Activated naive CD8-positive, alpha-beta T cell treated with anti-CD3 and anti-CD28 coated beads, Interleukin-2, amount 10 ng/mL, durations not matched to agents 7 days and 5 days (primary cell): Measurements from ENCODE around the gene CA5A. TPM values are rescaled to one million over a fixed set of nuclear protein-coding genes. Genes with fewer than 3 reads are reported as not detected.
"Not testable (repeated sequence)": the region's sequence is repeated elsewhere in the genome, so short reads cannot be mapped to it uniquely, and the experiment has no call there.

Experiments
- ATAC-seq: fragments of 150-1000 bp; cut with Tn5 transposase; one replicate; pipeline ENCODE4 v1.10.0; 2021; ENCODE audit warnings: low read depth, moderate library complexity
- POLR2A ChIA-PET: fragments of 350-600 bp; sonication (Branson Sonifier 250); formaldehyde crosslinking; loops from one replicate; lab custom pipeline; 2021; ENCODE audit warnings: antibody characterized with exemption; lab: Charles Lee
- DNase-seq: peaks from one replicate; pipeline ENCODE4 v3.0.0; 2021
- H3K27ac Mint-ChIP-seq: one replicate; pipeline ENCODE4 v1.8.0; 2022; ENCODE audit warnings: mild to moderate bottlenecking, mixed read lengths
- H3K27me3 Mint-ChIP-seq: one replicate; pipeline ENCODE4 v1.8.0; 2022; ENCODE audit warnings: mild to moderate bottlenecking, moderate library complexity, mixed read lengths
- H3K36me3 Mint-ChIP-seq: one replicate; pipeline ENCODE4 v1.8.0; 2021; ENCODE audit warnings: mild to moderate bottlenecking, mixed read lengths
- H3K4me1 Mint-ChIP-seq: one replicate; pipeline ENCODE4 v1.8.0; 2021; ENCODE audit warnings: mixed read lengths
- H3K4me3 Mint-ChIP-seq: one replicate; pipeline ENCODE4 v1.8.0; 2022; ENCODE audit warnings: mild to moderate bottlenecking, moderate library complexity, mixed read lengths
- H3K9me3 Mint-ChIP-seq: one replicate; pipeline ENCODE4 v1.8.0; 2021; ENCODE audit warnings: mixed read lengths
- total RNA-seq, 2 experiments: library from RNA; stranded (reverse); gene quantifications; one replicate each; pipeline ENCODE4 v1.2.3, GENCODE V29; 2021

Gene CA5A
- total RNA-seq, 2 experiments from 2014 or later = not detected

DNA sequence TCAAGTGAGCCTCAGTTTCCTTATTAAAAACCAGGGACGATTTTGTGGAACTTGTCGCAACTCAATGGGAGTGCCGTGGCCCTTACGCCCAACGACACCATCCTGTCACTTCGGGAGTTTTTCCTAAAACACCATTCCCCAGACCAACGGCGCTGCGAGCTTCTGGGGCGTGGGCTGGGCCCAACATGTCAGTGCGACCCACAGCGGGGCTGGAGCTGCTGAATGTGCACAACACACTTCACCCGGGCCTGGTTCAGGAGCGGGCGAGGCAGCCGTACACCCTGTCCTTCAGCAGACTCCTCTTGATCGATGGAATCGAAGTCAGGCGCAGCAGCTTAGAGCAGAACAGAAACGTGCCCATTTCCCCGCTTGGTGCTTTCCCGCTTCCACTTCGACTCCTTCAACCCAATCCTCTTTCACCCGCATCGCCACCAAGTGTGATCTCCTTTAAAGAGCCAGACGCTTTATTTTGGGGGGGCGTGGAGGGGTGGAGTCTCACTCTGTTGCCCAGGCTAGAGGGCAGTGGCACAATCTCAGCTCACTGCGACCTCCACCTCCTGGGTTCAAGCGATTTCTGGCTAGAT lies 53.8 kb downstream of the CA5A start:
- H3K36me3 Mint-ChIP-seq = no peaks in the 10 kb centered on the region
- H3K4me1 Mint-ChIP-seq = peaks cover 6% of the 10 kb centered on the region
- DNase-seq (no peak), ATAC-seq (no peak)
- H3K27ac Mint-ChIP-seq = no peak overlapping the region
- POLR2A ChIA-PET = no interaction called here
- H3K4me3 Mint-ChIP-seq = no peak overlapping the region
- H3K27me3 Mint-ChIP-seq = peaks cover 16% of the 10 kb centered on the region
- H3K9me3 Mint-ChIP-seq = peaks cover 7% of the 10 kb centered on the region

DNA sequence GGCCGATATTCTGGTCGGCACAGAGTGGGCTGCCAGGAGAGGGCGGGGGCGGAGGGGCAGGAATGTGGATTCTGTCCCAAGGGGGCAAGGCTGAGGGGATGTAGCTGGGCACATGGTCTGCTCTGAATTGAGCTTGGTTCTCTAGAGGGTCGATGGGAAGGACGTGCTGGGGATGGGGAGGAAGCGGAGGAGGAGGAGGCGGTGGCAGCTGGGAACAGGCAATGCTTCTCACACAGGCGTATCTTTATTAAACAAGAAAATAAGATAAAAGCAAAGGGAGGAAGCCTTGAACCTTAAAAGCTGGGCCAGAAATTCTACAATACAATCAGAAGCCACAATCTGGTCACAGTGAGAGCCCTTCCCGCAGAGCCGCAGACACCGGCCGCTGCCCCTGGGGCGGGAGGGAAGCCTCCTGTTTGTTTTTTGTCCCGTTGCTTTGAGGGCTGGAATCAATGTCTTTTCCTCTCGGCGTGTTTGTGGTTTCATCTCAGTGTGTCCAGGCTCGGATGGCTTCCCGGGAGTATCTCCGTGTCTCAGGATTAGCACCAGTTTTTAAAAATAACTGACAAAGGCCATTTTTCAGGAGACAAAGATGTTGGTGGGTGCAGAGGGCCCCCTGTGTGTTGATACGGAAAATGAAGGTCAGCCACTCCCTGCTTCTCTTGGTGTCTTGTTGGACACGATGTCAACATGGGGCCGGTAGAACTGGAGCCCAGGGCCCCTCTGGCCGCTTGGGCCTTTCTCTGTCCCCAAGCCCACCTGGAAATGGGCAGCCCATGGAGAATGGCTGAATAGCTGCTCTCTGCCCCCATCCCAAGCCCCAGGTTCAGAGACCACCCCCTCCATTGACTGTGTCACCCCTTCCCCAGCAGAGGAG lies 54.8 kb downstream of the CA5A start:
- Mint-ChIP-seq H3K27me3 (peaks cover 16% of the 10 kb centered on the region), H3K36me3 (no peaks in the 10 kb centered on the region), H3K27ac (no peak overlapping the region), H3K4me3 (no peak overlapping the region), H3K9me3 (peaks cover 7% of the 10 kb centered on the region), H3K4me1 (peaks cover 7% of the 10 kb centered on the region)
- DNase-seq (no peak), ATAC-seq (no peak)
- POLR2A ChIA-PET = no interaction called here

DNA sequence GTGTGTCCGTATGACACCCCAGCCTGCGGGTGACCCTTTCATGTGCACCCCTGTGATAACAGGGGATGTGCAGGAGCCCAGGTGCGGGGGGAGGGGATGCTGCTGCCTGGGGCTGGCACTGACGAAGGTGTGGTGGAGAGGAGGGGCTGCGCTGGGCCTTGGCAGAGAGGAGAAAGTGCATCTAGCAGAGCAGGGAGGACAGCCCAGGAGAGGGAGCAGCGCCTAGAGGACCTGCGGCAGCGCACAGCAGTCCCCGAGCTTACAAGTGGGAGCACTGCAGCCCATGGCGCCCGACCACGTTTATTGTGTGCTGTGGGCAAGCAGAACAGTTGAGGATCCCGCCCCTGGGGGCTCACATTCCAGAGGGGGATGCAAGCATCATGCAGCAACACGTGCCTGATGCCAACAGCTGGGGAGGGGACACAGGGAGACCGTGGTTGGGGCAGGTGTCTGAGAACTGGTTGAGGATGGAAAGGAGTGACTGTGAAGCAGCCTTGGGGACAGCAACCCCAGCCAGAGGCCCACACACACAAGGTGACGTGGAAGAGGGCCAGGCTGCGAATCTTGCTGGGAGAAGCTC lies 56.1 kb downstream of the CA5A start:
- DNase-seq = no peak
- H3K36me3 Mint-ChIP-seq = no peaks in the 10 kb centered on the region
- H3K4me3 Mint-ChIP-seq = no peak overlapping the region
- H3K9me3 Mint-ChIP-seq = peaks cover 7% of the 10 kb centered on the region
- peaks cover 13% of the 10 kb centered on the region for H3K27me3 Mint-ChIP-seq
- no peak overlapping the region for H3K27ac Mint-ChIP-seq
- POLR2A ChIA-PET = no interaction called here
- no peak for ATAC-seq
- peaks cover 11% of the 10 kb centered on the region for H3K4me1 Mint-ChIP-seq

DNA sequence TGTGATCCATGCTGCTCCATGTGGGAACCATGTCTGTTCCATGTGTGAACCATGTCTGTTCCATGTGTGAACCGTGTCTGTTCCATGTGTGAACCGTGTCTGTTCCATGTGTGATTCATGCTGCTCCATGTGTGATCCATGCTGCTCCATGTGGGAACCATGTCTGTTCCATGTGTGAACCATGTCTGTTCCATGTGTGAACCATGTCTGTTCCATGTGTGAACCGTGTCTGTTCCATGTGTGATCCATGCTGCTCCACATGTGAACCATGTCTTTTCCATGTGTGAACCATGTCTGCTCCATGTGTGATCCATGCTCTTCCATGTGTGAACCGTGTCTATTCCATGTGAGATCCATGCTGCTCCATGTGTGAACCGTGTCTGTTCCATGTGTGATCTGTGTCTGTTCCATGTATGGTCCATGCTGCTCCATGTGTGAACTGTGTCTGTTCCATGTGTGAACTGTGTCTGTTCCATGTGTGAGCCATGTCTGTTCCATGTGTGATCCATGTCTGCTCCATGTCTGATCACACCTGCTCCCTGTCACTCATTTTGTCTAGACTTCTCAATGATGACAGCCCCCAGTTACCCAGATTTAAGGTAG lies 56.8 kb downstream of the CA5A start:
- H3K4me3 Mint-ChIP-seq, ATAC-seq, H3K9me3 Mint-ChIP-seq, H3K27ac Mint-ChIP-seq, H3K36me3 Mint-ChIP-seq, POLR2A ChIA-PET, DNase-seq: not testable (repeated sequence)
- peaks cover 13% of the 10 kb centered on the region for H3K27me3 Mint-ChIP-seq
- H3K4me1 Mint-ChIP-seq = peaks cover 16% of the 10 kb centered on the region

DNA sequence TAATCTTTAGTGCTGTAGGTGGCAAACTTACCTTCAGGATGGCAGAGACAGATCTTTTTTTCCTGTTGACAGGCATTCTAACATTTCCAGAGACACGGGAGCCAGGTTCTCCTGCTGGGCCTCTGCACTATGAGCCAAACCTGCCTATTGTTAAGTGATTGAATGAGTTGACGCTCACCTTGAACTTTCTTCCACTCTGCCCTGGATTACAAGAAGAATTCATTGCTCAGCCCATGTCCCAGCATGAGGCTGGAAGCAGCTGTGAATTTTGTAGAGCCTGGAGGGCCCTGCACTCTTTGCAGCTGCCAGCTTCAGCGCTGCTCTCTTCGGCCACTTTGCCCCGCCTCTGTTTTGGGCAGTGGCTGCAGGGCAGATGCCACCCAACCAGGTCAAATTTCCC lies 57.6 kb downstream of the CA5A start:
- no peak overlapping the region for H3K27ac Mint-ChIP-seq
- peaks cover 7% of the 10 kb centered on the region for H3K9me3 Mint-ChIP-seq
- no peaks in the 10 kb centered on the region for H3K36me3 Mint-ChIP-seq
- peaks cover 13% of the 10 kb centered on the region for H3K27me3 Mint-ChIP-seq
- POLR2A ChIA-PET = no interaction called here
- ATAC-seq (no peak), DNase-seq (no peak)
- peaks cover 18% of the 10 kb centered on the region for H3K4me1 Mint-ChIP-seq
- H3K4me3 Mint-ChIP-seq = no peak overlapping the region

DNA sequence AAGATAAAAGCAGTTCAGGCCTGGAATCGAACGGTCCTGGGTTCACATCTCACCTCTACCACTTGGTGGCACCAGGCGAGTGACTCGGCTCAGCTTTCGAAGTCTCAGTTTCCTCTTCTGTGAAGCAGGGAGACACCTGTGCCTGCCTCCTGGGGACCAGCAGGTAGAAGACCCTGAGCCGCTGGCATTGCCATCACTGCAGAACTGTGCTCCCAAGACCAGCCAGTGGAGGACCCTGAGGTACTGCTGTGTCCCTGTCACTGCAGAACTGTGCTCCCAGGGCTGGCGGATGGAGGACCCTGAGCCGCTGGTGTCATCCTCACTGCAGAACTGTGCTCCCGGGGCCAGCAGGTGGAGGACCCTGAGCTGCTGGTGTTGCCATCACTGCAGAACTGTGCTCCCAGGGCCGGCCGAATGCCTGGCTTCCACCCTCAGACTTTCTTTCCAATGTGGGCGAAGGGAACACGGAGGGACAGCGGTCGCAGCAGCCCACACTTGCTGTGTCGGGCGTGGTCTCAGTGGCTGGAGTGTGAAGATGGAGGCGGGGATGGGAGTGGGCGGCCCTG lies 58.3 kb downstream of the CA5A start:
- no peak for DNase-seq
- Mint-ChIP-seq H3K27me3 (peaks cover 13% of the 10 kb centered on the region), H3K9me3 (peaks cover 7% of the 10 kb centered on the region), H3K4me1 (peaks cover 20% of the 10 kb centered on the region), H3K36me3 (no peaks in the 10 kb centered on the region), H3K4me3 (no peak overlapping the region), H3K27ac (no peak overlapping the region)
- ATAC-seq = peak; percentile 38
- POLR2A ChIA-PET = no interaction called here

DNA sequence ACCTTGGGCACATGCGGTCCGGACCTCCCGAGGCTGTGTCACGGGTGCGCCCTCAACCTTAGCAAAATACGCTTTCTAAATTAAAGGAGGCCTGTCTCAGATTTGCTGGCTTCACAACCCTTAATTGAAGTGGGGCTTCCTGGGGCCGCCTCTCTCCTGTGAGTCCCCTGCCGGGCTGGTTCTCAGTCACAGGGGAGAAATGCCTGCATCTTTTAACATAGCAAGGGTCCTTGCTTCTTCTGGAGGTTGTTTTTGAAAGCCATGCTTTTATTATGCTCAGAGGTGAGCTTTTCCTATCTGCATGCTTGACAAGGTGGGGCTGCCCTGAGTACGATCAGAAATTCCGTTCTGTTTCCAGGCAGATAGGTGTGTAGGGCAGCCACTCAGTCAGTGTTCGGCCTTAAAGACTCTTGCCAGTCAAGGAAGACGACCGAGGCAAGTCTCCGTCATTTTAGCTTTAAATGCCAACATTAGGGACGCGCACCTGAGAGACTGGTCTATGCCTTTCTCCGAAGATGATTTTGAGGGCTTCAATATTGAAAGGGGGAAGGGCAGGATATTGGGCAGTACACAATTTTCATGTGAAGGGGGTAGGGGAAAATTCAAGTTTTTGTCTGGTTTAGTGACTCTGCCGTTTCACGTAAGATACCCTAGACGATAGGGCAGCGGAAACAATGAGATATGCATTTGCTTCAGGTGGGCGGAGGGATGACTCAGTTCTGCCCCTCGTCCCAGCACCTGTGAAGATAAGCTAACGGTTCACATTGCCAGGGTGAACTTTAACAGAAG lies 61.5 kb downstream of the CA5A start:
- peaks cover 32% of the 10 kb centered on the region for H3K4me1 Mint-ChIP-seq
- peaks cover 1% of the 10 kb centered on the region for H3K27me3 Mint-ChIP-seq

DNA sequence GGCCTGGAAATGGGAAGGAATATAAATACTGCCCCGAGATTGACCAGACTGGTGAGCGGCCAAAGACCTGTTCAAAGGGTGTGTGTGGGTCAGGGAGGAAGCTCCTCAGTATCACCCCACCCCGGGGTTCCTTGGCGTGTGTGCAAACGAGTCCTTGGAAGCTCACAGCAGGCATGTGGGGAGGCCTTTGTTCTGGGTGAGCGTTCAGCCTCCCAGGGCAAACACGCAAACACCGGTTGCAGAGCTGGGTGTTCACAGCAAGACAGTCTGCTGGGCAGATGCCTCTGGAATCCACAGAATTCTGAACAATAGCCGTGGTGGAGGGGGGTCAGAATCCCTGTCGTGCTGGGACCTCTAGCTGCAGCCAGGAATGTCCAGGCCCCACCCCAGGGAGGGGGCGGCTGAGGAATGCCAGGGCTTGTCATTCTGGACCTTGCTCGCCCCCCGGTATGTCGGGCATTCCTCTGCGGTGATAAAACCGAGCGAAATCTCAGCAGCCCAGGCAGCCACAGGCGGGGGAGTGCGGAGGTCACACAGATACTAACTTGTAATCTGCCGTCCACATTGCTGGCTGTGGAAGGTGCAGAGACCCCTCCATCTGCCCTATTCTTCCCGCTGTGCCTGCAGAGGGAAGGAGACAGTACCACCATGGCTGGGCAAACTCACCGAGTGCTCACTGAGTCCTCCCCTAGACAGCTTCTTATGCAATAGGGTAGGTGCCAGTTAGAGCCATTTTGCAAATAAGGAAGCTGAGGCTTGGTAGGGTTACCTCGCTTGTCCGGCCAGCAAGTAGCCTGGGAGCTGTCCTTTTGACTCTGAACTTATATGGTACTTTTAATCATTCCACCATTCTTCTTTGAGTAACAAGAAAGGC lies 65.7 kb downstream of the CA5A start:
- Mint-ChIP-seq H3K4me3 (peak overlapping the region; percentile 56), H3K36me3 (peaks cover 17% of the 10 kb centered on the region), H3K27ac (peak overlapping the region; percentile 83), H3K4me1 (peaks cover 44% of the 10 kb centered on the region)
- H3K27me3 Mint-ChIP-seq, ATAC-seq, H3K9me3 Mint-ChIP-seq, DNase-seq: not testable (repeated sequence)
- POLR2A ChIA-PET = interaction anchor here (0.7 to 9.2 kb wide), 11 partner anchors 18 to 107 kb away, joined by 3 to 191 read pairs (median 11); partner anchors contain the start of gene KLHDC4

More for the DNA sequence above, 61.5 kb downstream of the CA5A start:
- Mint-ChIP-seq H3K27ac (peak overlapping the region; percentile 72), H3K9me3 (peaks cover 6% of the 10 kb centered on the region), H3K36me3 (no peaks in the 10 kb centered on the region), H3K4me3 (peak overlapping the region; percentile 65)
- peak; percentile 52 for ATAC-seq
- no peak for DNase-seq
- POLR2A ChIA-PET = interaction anchor here (0.7 to 2.1 kb wide), 6 partner anchors 21 to 109 kb away, joined by 3 to 10 read pairs (median 5); partner anchors contain the start of genes BANP and KLHDC4

DNA sequence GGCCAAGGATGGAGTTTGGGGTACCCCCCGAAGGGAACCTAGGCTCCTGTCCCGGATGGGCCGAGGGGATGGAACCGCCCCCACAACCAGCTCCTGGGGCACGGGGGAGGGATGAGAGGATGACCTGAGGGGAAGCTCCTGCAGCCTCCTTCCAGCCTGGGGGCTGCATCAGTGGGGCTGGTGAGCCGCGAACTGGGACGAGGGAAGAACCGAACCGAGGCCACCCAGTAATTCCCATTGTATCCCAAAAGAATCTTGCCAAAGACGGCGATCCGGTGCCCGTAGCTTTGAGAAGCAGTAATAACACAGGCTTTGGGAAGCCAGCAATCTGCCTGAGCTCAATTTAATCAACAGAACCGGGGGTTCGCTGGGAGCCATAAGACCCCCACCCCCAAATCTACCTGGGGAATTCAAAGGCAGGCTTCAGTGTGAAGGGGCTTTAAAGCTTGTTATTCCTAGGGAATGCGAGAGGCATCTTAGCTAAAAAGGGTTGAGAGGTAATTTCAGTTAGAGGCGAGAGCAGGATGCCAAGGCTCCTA lies 66.4 kb downstream of the CA5A start:
- Mint-ChIP-seq H3K4me1 (peaks cover 45% of the 10 kb centered on the region), H3K4me3 (peak overlapping the region; percentile 56), H3K27ac (peak overlapping the region; percentile 83), H3K36me3 (peaks cover 21% of the 10 kb centered on the region)
- not testable (repeated sequence) for H3K9me3 Mint-ChIP-seq, DNase-seq, H3K27me3 Mint-ChIP-seq, ATAC-seq
- POLR2A ChIA-PET = interaction anchor here (0.8 to 9.2 kb wide), 11 partner anchors 17 to 104 kb away, joined by 3 to 191 read pairs (median 13); partner anchors contain the start of gene KLHDC4

DNA sequence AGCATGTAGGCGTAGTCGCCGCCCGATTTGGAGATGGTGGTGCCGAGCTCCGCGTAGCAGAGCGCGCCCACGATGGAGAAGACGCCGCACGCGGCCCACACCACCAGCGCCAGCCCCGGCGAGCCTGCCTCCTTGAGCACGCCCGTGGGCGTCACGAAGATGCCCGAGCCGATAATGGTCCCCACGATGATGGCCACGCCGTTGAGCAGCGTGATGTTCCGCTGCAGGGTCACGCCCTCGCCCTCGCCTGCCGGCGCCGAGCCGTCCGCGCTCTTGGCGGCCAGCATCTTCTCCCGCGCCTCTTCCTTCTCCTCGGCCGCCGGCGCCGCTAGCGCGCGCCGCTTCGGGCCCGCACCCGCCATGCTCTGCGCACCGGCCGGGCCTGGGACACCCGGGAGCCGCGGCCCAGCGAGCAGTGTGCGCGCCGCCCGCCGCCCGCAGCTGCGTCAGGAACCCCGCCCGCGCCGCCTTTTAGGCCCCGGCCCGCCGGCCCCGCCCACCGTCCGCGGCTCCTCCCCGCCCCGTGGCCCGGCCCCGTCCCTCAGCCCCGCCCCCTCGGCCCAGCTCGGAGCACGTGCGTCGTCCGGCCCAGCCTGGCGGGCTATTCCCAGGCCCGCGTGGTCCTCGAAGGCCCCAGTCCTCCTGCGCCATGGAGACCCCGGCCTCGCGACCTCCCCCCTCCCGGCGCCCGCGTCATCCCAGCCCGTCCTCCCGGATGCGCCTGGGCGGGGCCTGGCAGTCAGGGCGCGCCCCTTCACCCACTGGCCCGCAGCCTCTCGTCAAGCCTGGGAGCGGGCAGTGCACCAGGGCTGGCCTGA lies 67.1 kb downstream of the CA5A start, which contains the start of gene SLC7A5:
Gene SLC7A5 (minus strand): TSS at position 447 of the 818 bp plus-strand sequence. CDS start 85 bp downstream, at position 362.
- peak; percentile 70 for ATAC-seq
- peak; percentile 98 for DNase-seq
- Mint-ChIP-seq H3K4me3 (peak within 1 kb of the TSS; percentile 93), H3K4me1 (peaks cover 46% of the 10 kb centered on the region), H3K27ac (peak within 1 kb of the TSS; percentile 94), H3K36me3 (peaks cover 22% of the 10 kb centered on the region)
- POLR2A ChIA-PET = interaction anchor here (0.8 to 9.2 kb wide), 10 partner anchors 16 to 103 kb away, joined by 3 to 191 read pairs (median 11); partner anchors contain the start of gene KLHDC4
- H3K9me3 Mint-ChIP-seq, H3K27me3 Mint-ChIP-seq: not testable (repeated sequence)
